Left lung (tissue), 10 donors: ENCODE measurements around the gene AP1S1. TPM values are rescaled to one million over a fixed set of nuclear protein-coding genes. Genes with fewer than 3 reads are reported as not detected.
A peak's percentile ranks its signal among the peaks of the same experiment; 100 is the strongest.

ENCODE experiments used
- ATAC-seq: fragments of 200-7000 bp; cut with Tn5 transposase; one replicate; pipeline ENCODE4 v1.9.1; 2020; ENCODE audit warnings: moderate library complexity
- DNase-seq, 4 donors: peaks; one replicate each; pipeline ENCODE4 v3.0.0-alpha.2; 2013 to 2020
- H3K27ac ChIP-seq, 2 donors: fragments of 200-600 bp; sonication (generic) in 1 of 2; one replicate each; pipeline versions ENCODE4 v1.5.0 to v1.8.0; 2020 to 2021
- H3K27me3 ChIP-seq, 2 donors: fragments of 200-600 bp; sonication (generic) in 1 of 2; one replicate each; pipeline versions ENCODE4 v1.5.0 to v1.8.0; 2020 to 2021
- H3K36me3 ChIP-seq, 2 donors: fragments of 200-600 bp; sonication (generic) in 1 of 2; one replicate each; pipeline versions ENCODE4 v1.5.0 to v1.8.0; 2020 to 2021
- H3K4me1 ChIP-seq, 2 donors: fragments of 200-600 bp; one replicate each; pipeline ENCODE4 v1.8.0; 2021
- H3K4me3 ChIP-seq, 2 donors: fragments of 200-600 bp; sonication (generic) in 1 of 2; one replicate each; pipeline versions ENCODE4 v1.5.0 to v1.8.0; 2020 to 2021; ENCODE audit warnings: mild to moderate bottlenecking in 1 of 2
- H3K9me3 ChIP-seq, 2 donors: fragments of 200-600 bp; sonication (generic) in 1 of 2; one replicate each; pipeline versions ENCODE4 v1.5.0 to v1.8.0; 2020 to 2021
- CTCF ChIP-seq, 2 donors: fragments of 200-600 bp; sonication (generic) in 1 of 2; IDR thresholded peaks; one replicate each; pipeline versions ENCODE4 v1.5.0 to v1.8.0; 2021; ENCODE audit warnings: antibody characterized with exemption in 2 of 2
- intact Hi-C, 2 donors: fragments of 100-400 bp; cut with DNase I; formaldehyde crosslinking; loops; one replicate each; pipeline versions ENCODE4 v1.11.2 to v1.14.2; 2022
- polyA plus RNA-seq, 6 donors: library from polyadenylated mRNA; unstranded; fragments of 120-200 nt; gene quantifications; one replicate each; pipeline ENCODE4 v1.2.1, GENCODE V29; 2013; ENCODE audit not compliant: insufficient read length in 6 of 6
- total RNA-seq, 2 donors: library from RNA; stranded (reverse); fragmentation: NEBNext Ultra II Directional; extraction: Animal tissue kit (Norgen Biotek cat#: 25700); gene quantifications; one replicate each; pipeline ENCODE4 v1.2.1, GENCODE V29; 2021
- donor health status: DM: no; HTN: yes; CAD: no.
- donor health status: DM: no; HTN: no; CAD: no.

The AP1S1 gene
- total and polyA plus RNA-seq, 8 donors: 39.4 to 92.6 (median 85.1) TPM

GRCh38 chr7:101161692-101162471 is 7.6 kb downstream of the AP1S1 start:
- Histone ChIP-seq H3K27me3 (peaks cover 43 to 62% of the 10 kb centered on the region in 2 donors), H3K4me3 (no peak overlapping the region), H3K9me3 (no peaks in the 10 kb centered on the region), H3K27ac (no peak overlapping the region), H3K36me3 (peaks cover 0 to 43% of the 10 kb centered on the region in 2 donors), H3K4me1 (peaks cover 14 to 43% of the 10 kb centered on the region in 2 donors)
- no peak for TF ChIP-seq CTCF (IDR thresholded peaks at IDR 0.05)
- intact Hi-C loops: no loop called here
- DNase-seq (no peak), ATAC-seq (no peak)

GRCh38 chr7:101162551-101163278 is 8.4 kb downstream of the AP1S1 start:
- H3K36me3 ChIP-seq: peaks cover 0 to 35% of the 10 kb centered on the region in 2 donors
- peak overlapping the region; percentile 15 to 33 for H3K4me3 ChIP-seq
- TF ChIP-seq CTCF (IDR thresholded peaks at IDR 0.05): no peak
- intact Hi-C loops: no loop called here
- H3K9me3 ChIP-seq: no peaks in the 10 kb centered on the region
- ATAC-seq: peak; percentile 25
- H3K4me1 ChIP-seq: peaks cover 14 to 43% of the 10 kb centered on the region in 2 donors
- no peak overlapping the region for H3K27ac ChIP-seq
- peak in 2 of 4 donors; percentile 74 to 83 for DNase-seq
- H3K27me3 ChIP-seq: peaks cover 51 to 70% of the 10 kb centered on the region in 2 donors

- Histone ChIP-seq H3K4me3 (peak overlapping the region; percentile 15 to 33), H3K27me3 (peaks cover 57 to 78% of the 10 kb centered on the region in 2 donors), H3K9me3 (no peaks in the 10 kb centered on the region), H3K27ac (no peak overlapping the region), H3K36me3 (peaks cover 0 to 27% of the 10 kb centered on the region in 2 donors), H3K4me1 (peaks cover 14 to 43% of the 10 kb centered on the region in 2 donors)
- no peak for ATAC-seq
- DNase-seq: peak in 1 of 4 donors; percentile 84
- intact Hi-C loops: no loop called here
- no peak for TF ChIP-seq CTCF (IDR thresholded peaks at IDR 0.05)
Measured at GRCh38 chr7:101163279-101164070, 9.2 kb downstream of the AP1S1 start.

- Histone ChIP-seq H3K9me3 (no peaks in the 10 kb centered on the region), H3K4me3 (peak overlapping the region in 1 of 2 donors; percentile 33), H3K4me1 (peaks cover 14 to 45% of the 10 kb centered on the region in 2 donors), H3K27ac (no peak overlapping the region), H3K27me3 (peaks cover 64 to 86% of the 10 kb centered on the region in 2 donors), H3K36me3 (peaks cover 0 to 19% of the 10 kb centered on the region in 2 donors)
- intact Hi-C loops: no loop called here
- no peak for TF ChIP-seq CTCF (IDR thresholded peaks at IDR 0.05)
- ATAC-seq (peak; percentile 41), DNase-seq (peak in 1 of 4 donors; percentile 63)
Measured at GRCh38 chr7:101164071-101164840, 10.0 kb downstream of the AP1S1 start.
